COLO668 (cell line): ENCODE measurements around the gene PLEKHA8.

ENCODE experiments used
- DNase-seq: peaks from one replicate; lab custom pipeline; 2025; ENCODE audit not compliant: unreplicated experiment; lab: John Stamatoyannopoulos, UW

PLEKHA8 gene

GRCh38 chr7:30022991-30023390 is 5.2 kb upstream of the PLEKHA8 start:
- DNase-seq, result no peak

- no peak for DNase-seq
Measured at GRCh38 chr7:30023524-30023923, 4.7 kb upstream of the PLEKHA8 start.

GRCh38 chr7:30026229-30027064 is 1.8 kb upstream of the PLEKHA8 start, which contains the start of gene FKBP14:
TSS of gene FKBP14 (minus strand) at chr7:30026702. CDS start at chr7:30026508, 194 bp downstream.
- DNase-seq, result peak; percentile 99

GRCh38 chr7:30027065-30027456 is 1.2 kb upstream of the PLEKHA8 start:
- no peak for DNase-seq

GRCh38 chr7:30027740-30028215 is 434 bp upstream of the PLEKHA8 start:
- DNase-seq, result no peak

GRCh38 chr7:30028749-30029635 is 780 bp downstream of the PLEKHA8 start:
- DNase-seq, result no peak

- no peak for DNase-seq
Measured at GRCh38 chr7:30029696-30030095, 1.5 kb downstream of the PLEKHA8 start.

GRCh38 chr7:30032310-30033125 is 4.3 kb downstream of the PLEKHA8 start:
- DNase-seq, result peak; percentile 33

- DNase-seq, result no peak
Measured at GRCh38 chr7:30034501-30034900, 6.3 kb downstream of the PLEKHA8 start.

GRCh38 chr7:30036220-30036619 is 8.0 kb downstream of the PLEKHA8 start:
- DNase-seq, result no peak

GRCh38 chr7:30038196-30038980 is 10.2 kb downstream of the PLEKHA8 start:
- DNase-seq, result no peak

GRCh38 chr7:30040938-30041337 is 12.7 kb downstream of the PLEKHA8 start:
- no peak for DNase-seq

- DNase-seq, result no peak
Measured at GRCh38 chr7:30041526-30042269, 13.5 kb downstream of the PLEKHA8 start.

- DNase-seq, result no peak
Measured at GRCh38 chr7:30046127-30046770, 18.0 kb downstream of the PLEKHA8 start.

- DNase-seq, result no peak
Measured at GRCh38 chr7:30047124-30047523, 18.9 kb downstream of the PLEKHA8 start.

- DNase-seq, result no peak
Measured at GRCh38 chr7:30048582-30048981, 20.4 kb downstream of the PLEKHA8 start.

- DNase-seq, result no peak
Measured at GRCh38 chr7:30049173-30049572, 21.0 kb downstream of the PLEKHA8 start.

- DNase-seq, result no peak
Measured at GRCh38 chr7:30053068-30053467, 24.9 kb downstream of the PLEKHA8 start.

- DNase-seq, result no peak
Measured at GRCh38 chr7:30057741-30058140, 29.5 kb downstream of the PLEKHA8 start.
